Loucy (cell line): ENCODE measurements around the gene ITPK1.

Experiments used
- H2AFZ ChIP-seq: fragments of 200-600 bp; sonication (generic); 2 replicates; pipeline ENCODE4 v1.6.0; 2016; ENCODE audit warnings: antibody characterized with exemption, mild to moderate bottlenecking, low read length, moderate library complexity
- H3F3A ChIP-seq: fragments of 200-600 bp; 2 replicates; pipeline ENCODE4 v1.6.0; 2016; ENCODE audit warnings: antibody characterized with exemption, low read depth, mild to moderate bottlenecking
- H3K27me3 ChIP-seq: fragments of 200-600 bp; sonication (generic); 2 replicates; pipeline ENCODE4 v1.6.1; 2014; ENCODE audit warnings: low read length, mild to moderate bottlenecking; ENCODE audit not compliant: insufficient read depth, poor library complexity, severe bottlenecking
- H3K36me3 ChIP-seq: fragments of 200-600 bp; sonication (generic); 2 replicates; pipeline ENCODE4 v1.6.1; 2016; ENCODE audit warnings: low read length; ENCODE audit not compliant: insufficient read depth
- H3K4me1 ChIP-seq: fragments of 200-600 bp; sonication (generic); 2 replicates; pipeline ENCODE4 v1.5.1; 2014; ENCODE audit warnings: low read length, mild to moderate bottlenecking; ENCODE audit not compliant: insufficient read depth, poor library complexity, severe bottlenecking
- H3K4me2 ChIP-seq: fragments of 200-600 bp; sonication (generic); 2 replicates; pipeline ENCODE4 v1.6.0; 2014; ENCODE audit warnings: antibody characterized with exemption, low read length, low read depth, mild to moderate bottlenecking; ENCODE audit not compliant: poor library complexity, severe bottlenecking
- H3K4me3 ChIP-seq: fragments of 200-600 bp; sonication (generic); 2 replicates; pipeline ENCODE4 v1.5.1; 2014; ENCODE audit warnings: low read length, mild to moderate bottlenecking, mixed read lengths; ENCODE audit not compliant: poor library complexity, severe bottlenecking
- H3K79me2 ChIP-seq: fragments of 200-600 bp; sonication (generic); 2 replicates; pipeline ENCODE4 v1.6.1; 2014; ENCODE audit warnings: low read length; ENCODE audit not compliant: insufficient read depth
- H3K9ac ChIP-seq: fragments of 200-600 bp; sonication (generic); 2 replicates; pipeline ENCODE4 v1.6.0; 2014; ENCODE audit warnings: mild to moderate bottlenecking, low read depth, low read length, moderate library complexity; ENCODE audit not compliant: poor library complexity, severe bottlenecking
- H3K9me2 ChIP-seq: fragments of 200-600 bp; sonication (generic); replicated peaks from 2 replicates; pipeline ENCODE4 v1.6.1; 2016; ENCODE audit warnings: low read depth, low read length, mixed read lengths
- H3K9me3 ChIP-seq: fragments of 200-600 bp; sonication (generic); 2 replicates; pipeline ENCODE4 v1.6.1; 2014; ENCODE audit warnings: mild to moderate bottlenecking, antibody characterized with exemption, low read length, low read depth; ENCODE audit not compliant: insufficient read depth
- H4K20me1 ChIP-seq: fragments of 200-600 bp; sonication (generic); 2 replicates; pipeline ENCODE4 v1.6.0; 2014; ENCODE audit warnings: antibody characterized with exemption, low read length, mild to moderate bottlenecking; ENCODE audit not compliant: insufficient read depth, poor library complexity, severe bottlenecking
- EZH2phosphoT487 ChIP-seq: fragments of 200-600 bp; IDR thresholded peaks from 2 replicates; pipeline ENCODE4 v1.6.1; 2018; ENCODE audit warnings: antibody characterized with exemption, mild to moderate bottlenecking, moderate library complexity, borderline replicate concordance
- TF ChIP-seq, protein P1 (sequence below): fragments of 200-600 bp; sonication (generic); conservative IDR thresholded peaks from 2 replicates; pipeline ENCODE4 v1.5.1; 2014; ENCODE audit warnings: mild to moderate bottlenecking, antibody characterized with exemption, low read length

The ITPK1 gene

DNA sequence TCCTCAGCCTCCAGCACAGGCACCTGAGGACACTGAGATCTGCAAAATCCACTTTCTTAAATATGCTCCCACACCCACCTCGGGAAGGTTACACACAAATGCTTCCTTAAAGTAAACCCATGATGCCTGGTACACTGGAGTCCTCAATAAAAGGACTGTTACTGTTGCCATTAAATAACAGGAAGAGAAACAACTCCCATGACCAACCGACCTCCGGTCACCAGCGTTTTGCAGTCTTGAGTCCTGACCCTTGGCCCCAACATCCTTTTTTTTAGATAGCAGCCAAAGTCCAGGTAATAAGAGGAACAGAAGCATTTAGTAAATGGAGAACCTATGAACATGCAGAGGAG, 42.4 kb downstream of the ITPK1 start:
- Histone ChIP-seq H3K9me3 (no peaks in the 10 kb centered on the region), H4K20me1 (no peaks in the 10 kb centered on the region), H3K4me3 (no peak overlapping the region), H3K9me2 (no peaks in the 10 kb centered on the region), H2AFZ (no peak overlapping the region), H3F3A (no peaks in the 10 kb centered on the region), H3K27me3 (no peaks in the 10 kb centered on the region), H3K79me2 (peaks cover 32% of the 10 kb centered on the region; the same call in 1 of the 2 replicates), H3K36me3 (no peaks in the 10 kb centered on the region; the same call in 1 of the 2 replicates), H3K4me1 (peaks cover 23% of the 10 kb centered on the region), H3K9ac (no peak overlapping the region), H3K4me2 (no peak overlapping the region)
- TF ChIP-seq, protein P1, sequence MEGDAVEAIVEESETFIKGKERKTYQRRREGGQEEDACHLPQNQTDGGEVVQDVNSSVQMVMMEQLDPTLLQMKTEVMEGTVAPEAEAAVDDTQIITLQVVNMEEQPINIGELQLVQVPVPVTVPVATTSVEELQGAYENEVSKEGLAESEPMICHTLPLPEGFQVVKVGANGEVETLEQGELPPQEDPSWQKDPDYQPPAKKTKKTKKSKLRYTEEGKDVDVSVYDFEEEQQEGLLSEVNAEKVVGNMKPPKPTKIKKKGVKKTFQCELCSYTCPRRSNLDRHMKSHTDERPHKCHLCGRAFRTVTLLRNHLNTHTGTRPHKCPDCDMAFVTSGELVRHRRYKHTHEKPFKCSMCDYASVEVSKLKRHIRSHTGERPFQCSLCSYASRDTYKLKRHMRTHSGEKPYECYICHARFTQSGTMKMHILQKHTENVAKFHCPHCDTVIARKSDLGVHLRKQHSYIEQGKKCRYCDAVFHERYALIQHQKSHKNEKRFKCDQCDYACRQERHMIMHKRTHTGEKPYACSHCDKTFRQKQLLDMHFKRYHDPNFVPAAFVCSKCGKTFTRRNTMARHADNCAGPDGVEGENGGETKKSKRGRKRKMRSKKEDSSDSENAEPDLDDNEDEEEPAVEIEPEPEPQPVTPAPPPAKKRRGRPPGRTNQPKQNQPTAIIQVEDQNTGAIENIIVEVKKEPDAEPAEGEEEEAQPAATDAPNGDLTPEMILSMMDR, result no peak
- no peak for TF ChIP-seq EZH2phosphoT487

GRCh38 chr14:93072659-93073357, 42.9 kb downstream of the ITPK1 start:
- no peaks in the 10 kb centered on the region for H3K27me3 ChIP-seq
- H3K79me2 ChIP-seq, result peaks cover 27% of the 10 kb centered on the region; the same call in 1 of the 2 replicates
- no peak for TF ChIP-seq EZH2phosphoT487
- TF ChIP-seq, protein P1, result no peak
- H3K4me1 ChIP-seq, result peaks cover 23% of the 10 kb centered on the region
- H3K36me3 ChIP-seq, result no peaks in the 10 kb centered on the region; the same call in 1 of the 2 replicates
- H3K9ac ChIP-seq, result no peak overlapping the region
- H3K4me2 ChIP-seq, result no peak overlapping the region
- H3F3A ChIP-seq, result no peaks in the 10 kb centered on the region
- no peaks in the 10 kb centered on the region for H4K20me1 ChIP-seq
- H2AFZ ChIP-seq, result no peak overlapping the region
- no peak overlapping the region for H3K4me3 ChIP-seq
- no peaks in the 10 kb centered on the region for H3K9me2 ChIP-seq
- no peaks in the 10 kb centered on the region for H3K9me3 ChIP-seq

- Histone ChIP-seq H2AFZ (no peak overlapping the region), H3K9me3 (no peaks in the 10 kb centered on the region), H3K27me3 (no peaks in the 10 kb centered on the region), H3K9ac (no peak overlapping the region), H3K36me3 (no peaks in the 10 kb centered on the region; the same call in 1 of the 2 replicates), H3K4me2 (no peak overlapping the region), H3F3A (peaks cover 8% of the 10 kb centered on the region), H3K4me3 (no peak overlapping the region), H3K4me1 (peaks cover 30% of the 10 kb centered on the region), H3K79me2 (peaks cover 38% of the 10 kb centered on the region; the same call in 1 of the 2 replicates), H4K20me1 (no peaks in the 10 kb centered on the region), H3K9me2 (no peaks in the 10 kb centered on the region)
- TF ChIP-seq EZH2phosphoT487, result no peak
- TF ChIP-seq, protein P1, result no peak
Observed at GRCh38 chr14:93068711-93069110, 47.0 kb downstream of the ITPK1 start.
